ENCODE data around the gene FIBCD1. TPM values are rescaled to one million over a fixed set of nuclear protein-coding genes. Genes with fewer than 3 reads are reported as not detected.

Gene FIBCD1
- total RNA-seq, 1 experiment from 2014 or later, result 11.0 TPM

GRCh38 chr9:130936285-130937117 is 2.5 kb downstream of the FIBCD1 start:
- DNase-seq (ENCODE audit: low read depth), result peak; percentile 89

- DNase-seq (ENCODE audit: low read depth), result no peak
Observed at GRCh38 chr9:130935648-130936271, 3.3 kb downstream of the FIBCD1 start.

- no peak for DNase-seq (ENCODE audit: low read depth)
Observed at GRCh38 chr9:130934702-130935647, 4.1 kb downstream of the FIBCD1 start.

GRCh38 chr9:130934246-130934645 is 4.8 kb downstream of the FIBCD1 start:
- no peak for DNase-seq (ENCODE audit: low read depth)

GRCh38 chr9:130933114-130934046 is 5.7 kb downstream of the FIBCD1 start:
- DNase-seq (ENCODE audit: low read depth), result peak; percentile 87

GRCh38 chr9:130932255-130933079 is 6.6 kb downstream of the FIBCD1 start:
- DNase-seq (ENCODE audit: low read depth), result peak; percentile 73

- no peak for DNase-seq (ENCODE audit: low read depth)
Observed at GRCh38 chr9:130931508-130932254, 7.4 kb downstream of the FIBCD1 start.

- no peak for DNase-seq (ENCODE audit: low read depth)
Observed at GRCh38 chr9:130930804-130931349, 8.2 kb downstream of the FIBCD1 start.

GRCh38 chr9:130930132-130930803 is 8.8 kb downstream of the FIBCD1 start:
- no peak for DNase-seq (ENCODE audit: low read depth)

GRCh38 chr9:130929571-130930038 is 9.4 kb downstream of the FIBCD1 start:
- DNase-seq (ENCODE audit: low read depth), result no peak

GRCh38 chr9:130927995-130928900 is 10.8 kb downstream of the FIBCD1 start:
- peak; percentile 96 for DNase-seq (ENCODE audit: low read depth)

GRCh38 chr9:130927338-130927737 is 11.7 kb downstream of the FIBCD1 start:
- DNase-seq (ENCODE audit: low read depth), result peak; percentile 75

GRCh38 chr9:130925050-130925678 is 13.9 kb downstream of the FIBCD1 start:
- no peak for DNase-seq (ENCODE audit: low read depth)

GRCh38 chr9:130924448-130924788 is 14.6 kb downstream of the FIBCD1 start:
- DNase-seq (ENCODE audit: low read depth), result no peak

- no peak for DNase-seq (ENCODE audit: low read depth)
Observed at GRCh38 chr9:130923611-130924447, 15.2 kb downstream of the FIBCD1 start.
